Medulla oblongata (tissue), 1 donor: Measurements from ENCODE around the gene LRRC37A.
"Not testable (repeated sequence)": the region's sequence is repeated elsewhere in the genome, so short reads cannot be mapped to it uniquely, and the experiment has no call there.

ENCODE experiments used
- DNase-seq: peaks from one replicate; pipeline ENCODE4 v3.0.0-alpha.2; 2015; ENCODE audit errors: extremely low spot score

LRRC37A gene

GRCh38 chr17:46294831-46295230 lies at the start of gene LRRC37A:
Gene LRRC37A, plus strand, starts transcription at chr17:46295131. Its CDS starts 3 bp downstream, at chr17:46295134.
- DNase-seq: not testable (repeated sequence)

- not testable (repeated sequence) for DNase-seq
These were observed 45.8 kb upstream of the LRRC37A start for GRCh38 chr17:46249153-46249552.

GRCh38 chr17:46252804-46253203 lies 42.1 kb upstream of the LRRC37A start:
- DNase-seq: not testable (repeated sequence)

- peak; percentile 75 for DNase-seq
These were observed 41.2 kb upstream of the LRRC37A start for GRCh38 chr17:46253722-46254121.

- DNase-seq: not testable (repeated sequence)
These were observed 40.7 kb upstream of the LRRC37A start for GRCh38 chr17:46254215-46254614.

GRCh38 chr17:46256369-46256768 lies 38.6 kb upstream of the LRRC37A start:
- not testable (repeated sequence) for DNase-seq

GRCh38 chr17:46259845-46260661 lies 34.9 kb upstream of the LRRC37A start:
- not testable (repeated sequence) for DNase-seq

- no peak for DNase-seq
These were observed 32.7 kb upstream of the LRRC37A start for GRCh38 chr17:46262271-46262670.

- DNase-seq: no peak
These were observed 30.3 kb upstream of the LRRC37A start for GRCh38 chr17:46264456-46265198.

GRCh38 chr17:46266063-46266655 lies 28.8 kb upstream of the LRRC37A start:
- peak; percentile 57 for DNase-seq

- DNase-seq: peak; percentile 90
These were observed 28.0 kb upstream of the LRRC37A start for GRCh38 chr17:46266656-46267544.

GRCh38 chr17:46270032-46270431 lies 24.9 kb upstream of the LRRC37A start:
- DNase-seq: no peak

GRCh38 chr17:46273541-46274236 lies 21.2 kb upstream of the LRRC37A start:
- no peak for DNase-seq

GRCh38 chr17:46274238-46274637 lies 20.7 kb upstream of the LRRC37A start:
- no peak for DNase-seq

GRCh38 chr17:46276728-46277479 lies 18.0 kb upstream of the LRRC37A start:
- peak; percentile 69 for DNase-seq

GRCh38 chr17:46281336-46281735 lies 13.6 kb upstream of the LRRC37A start:
- DNase-seq: not testable (repeated sequence)

- not testable (repeated sequence) for DNase-seq
These were observed 12.3 kb upstream of the LRRC37A start for GRCh38 chr17:46282635-46283034.

- not testable (repeated sequence) for DNase-seq
These were observed 10.5 kb upstream of the LRRC37A start for GRCh38 chr17:46284467-46284866.

- DNase-seq: not testable (repeated sequence)
These were observed 9.4 kb upstream of the LRRC37A start for GRCh38 chr17:46285500-46285899.

- DNase-seq: peak; percentile 97
These were observed 8.1 kb upstream of the LRRC37A start for GRCh38 chr17:46286764-46287221.
